SHP77 treated with DMSO at 0.1 percent for 48 hours (cell line): Measurements from ENCODE around the gene RNPC3.

Experiments used
- DNase-seq: peaks from one replicate; lab custom pipeline; 2025; lab: John Stamatoyannopoulos, UW

RNPC3 gene, protein sequence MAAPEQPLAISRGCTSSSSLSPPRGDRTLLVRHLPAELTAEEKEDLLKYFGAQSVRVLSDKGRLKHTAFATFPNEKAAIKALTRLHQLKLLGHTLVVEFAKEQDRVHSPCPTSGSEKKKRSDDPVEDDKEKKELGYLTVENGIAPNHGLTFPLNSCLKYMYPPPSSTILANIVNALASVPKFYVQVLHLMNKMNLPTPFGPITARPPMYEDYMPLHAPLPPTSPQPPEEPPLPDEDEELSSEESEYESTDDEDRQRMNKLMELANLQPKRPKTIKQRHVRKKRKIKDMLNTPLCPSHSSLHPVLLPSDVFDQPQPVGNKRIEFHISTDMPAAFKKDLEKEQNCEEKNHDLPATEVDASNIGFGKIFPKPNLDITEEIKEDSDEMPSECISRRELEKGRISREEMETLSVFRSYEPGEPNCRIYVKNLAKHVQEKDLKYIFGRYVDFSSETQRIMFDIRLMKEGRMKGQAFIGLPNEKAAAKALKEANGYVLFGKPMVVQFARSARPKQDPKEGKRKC

DNA sequence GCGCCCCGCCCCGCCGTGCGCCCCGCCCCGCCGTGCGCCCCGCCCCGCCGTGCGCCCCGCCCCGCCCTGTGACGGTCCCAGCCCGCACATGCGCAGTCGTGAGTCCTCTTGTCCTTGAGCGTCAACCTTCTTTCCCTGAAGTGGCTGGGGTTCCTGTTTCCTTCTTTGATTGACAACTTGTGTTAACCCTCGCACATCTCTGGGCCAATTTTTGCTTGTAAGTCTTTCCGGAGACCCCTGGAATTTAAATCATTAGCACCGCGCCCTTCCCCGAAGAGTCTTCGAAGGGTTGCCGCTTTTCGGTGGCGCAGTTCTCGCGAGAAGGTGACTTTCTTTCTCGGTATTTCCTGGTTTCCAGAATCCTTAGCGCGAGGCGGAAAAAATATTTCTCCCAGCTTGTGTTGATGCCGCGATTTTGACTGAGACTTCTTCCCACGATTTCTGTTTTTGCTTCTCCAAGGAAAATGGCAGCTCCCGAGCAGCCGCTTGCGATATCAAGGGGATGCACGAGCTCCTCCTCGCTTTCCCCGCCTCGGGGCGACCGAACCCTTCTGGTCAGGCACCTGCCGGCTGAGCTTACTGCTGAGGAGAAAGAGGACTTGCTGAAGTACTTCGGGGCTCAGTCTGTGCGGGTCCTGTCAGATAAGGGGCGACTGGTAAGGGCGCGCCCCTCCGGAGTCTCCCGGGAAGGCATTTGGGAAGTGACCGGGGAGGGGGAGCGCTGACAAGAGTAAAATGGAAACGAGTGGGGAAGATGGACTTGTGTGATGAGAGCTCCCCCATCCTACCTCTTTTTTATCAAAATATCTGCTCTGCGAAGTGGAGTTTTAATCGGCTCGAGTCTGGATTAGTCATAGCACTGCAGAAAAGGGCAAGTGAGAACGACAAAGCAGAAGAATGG, at the start of gene RNPC3:
RNPC3 (plus strand) TSS at position 93 of the 901 bp plus-strand sequence; CDS start at position 465, 372 bp downstream.
- DNase-seq: peak; percentile 56

DNA sequence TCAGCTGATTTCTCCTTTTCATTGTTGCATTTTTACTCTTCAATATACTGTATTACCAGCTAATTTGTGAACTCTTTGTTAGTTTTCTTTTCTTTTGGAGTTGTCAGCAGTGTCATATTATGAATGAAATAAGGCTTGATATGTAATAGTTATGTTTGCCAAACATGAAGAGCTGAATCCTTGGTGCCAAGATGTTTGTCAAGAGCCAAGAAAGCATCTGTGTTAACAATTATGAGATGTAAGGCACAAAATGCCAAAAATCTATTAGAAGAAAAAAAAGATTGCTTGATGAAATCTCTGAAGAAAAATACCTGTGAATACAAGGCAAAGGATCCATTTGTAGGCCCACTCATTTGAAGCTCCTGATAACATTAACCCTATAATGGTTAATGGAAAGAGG, 48.4 kb upstream of the RNPC3 start:
- DNase-seq: no peak

GRCh38 chr1:103489935-103490334, 35.6 kb upstream of the RNPC3 start:
- no peak for DNase-seq

GRCh38 chr1:103492003-103492625, 33.4 kb upstream of the RNPC3 start:
- no peak for DNase-seq

GRCh38 chr1:103496014-103496635, 29.4 kb upstream of the RNPC3 start:
- no peak for DNase-seq

DNA sequence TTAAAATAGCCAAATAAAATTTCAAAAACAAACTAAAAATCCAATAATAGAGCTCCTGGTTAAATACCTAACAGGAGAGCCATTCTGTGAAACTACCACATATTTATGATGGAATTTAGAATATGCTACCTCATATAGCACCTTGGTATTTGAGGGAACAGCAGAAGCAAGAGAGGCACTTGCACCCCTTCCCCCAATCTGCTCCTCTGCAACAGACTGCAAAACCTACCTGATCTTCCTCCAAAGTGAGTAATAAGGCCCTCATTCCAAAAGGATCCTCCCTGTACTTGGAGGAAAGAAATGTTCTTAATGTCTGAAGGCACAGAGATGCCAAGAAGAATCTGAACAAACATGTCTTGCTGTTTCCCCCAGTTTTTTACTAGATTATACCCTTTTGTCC, 28.1 kb upstream of the RNPC3 start:
- DNase-seq: no peak

- DNase-seq: no peak
Observed at GRCh38 chr1:103509250-103509649, 16.2 kb upstream of the RNPC3 start.

DNA sequence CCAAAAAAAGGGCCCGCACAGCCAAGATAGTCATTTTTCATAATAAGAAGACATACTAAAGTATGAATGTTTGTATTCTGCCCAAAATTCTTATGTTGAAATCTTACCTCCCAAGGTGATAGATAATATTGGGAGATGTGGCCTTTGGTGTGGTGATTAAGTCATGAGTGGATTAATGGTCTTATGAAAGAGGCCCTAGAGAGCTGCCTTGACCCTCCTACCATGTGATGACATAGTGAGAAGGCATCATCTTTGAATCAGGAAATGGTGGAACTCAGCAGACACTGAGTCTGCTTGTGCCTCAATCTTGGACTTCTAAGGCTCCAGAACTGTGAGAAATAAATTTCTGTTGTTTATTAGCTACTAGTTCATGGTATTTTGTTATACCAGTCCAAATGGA, 11.8 kb upstream of the RNPC3 start:
- no peak for DNase-seq

DNA sequence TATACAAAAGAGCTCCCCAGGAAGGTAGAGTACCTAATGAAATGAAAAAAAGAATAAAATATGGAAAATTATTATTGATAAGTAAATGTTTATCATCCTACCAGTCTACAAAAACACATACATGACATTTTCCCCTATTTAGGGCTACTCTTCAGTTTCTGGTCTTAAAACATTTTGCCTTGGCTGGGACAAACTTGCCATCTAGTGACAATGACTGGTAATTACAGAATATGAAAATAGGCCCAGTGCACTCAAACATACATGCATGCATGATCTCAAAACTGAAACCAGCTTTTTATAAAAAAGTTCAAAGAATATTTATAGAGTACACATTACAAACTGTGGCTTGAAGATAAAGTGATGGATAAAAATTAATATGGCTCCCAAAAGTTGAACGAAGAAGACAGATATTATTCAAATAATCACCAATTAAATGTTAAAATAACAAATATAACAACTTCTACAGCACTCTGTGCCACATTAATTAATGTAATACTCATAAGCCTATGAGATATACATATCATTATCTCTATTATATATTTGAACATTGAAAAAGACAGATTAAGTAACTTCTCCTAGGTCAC, 10.5 kb upstream of the RNPC3 start:
- peak; percentile 38 for DNase-seq

GRCh38 chr1:103516283-103516682, 9.2 kb upstream of the RNPC3 start:
- DNase-seq: no peak

GRCh38 chr1:103516693-103517092, 8.8 kb upstream of the RNPC3 start:
- no peak for DNase-seq

DNA sequence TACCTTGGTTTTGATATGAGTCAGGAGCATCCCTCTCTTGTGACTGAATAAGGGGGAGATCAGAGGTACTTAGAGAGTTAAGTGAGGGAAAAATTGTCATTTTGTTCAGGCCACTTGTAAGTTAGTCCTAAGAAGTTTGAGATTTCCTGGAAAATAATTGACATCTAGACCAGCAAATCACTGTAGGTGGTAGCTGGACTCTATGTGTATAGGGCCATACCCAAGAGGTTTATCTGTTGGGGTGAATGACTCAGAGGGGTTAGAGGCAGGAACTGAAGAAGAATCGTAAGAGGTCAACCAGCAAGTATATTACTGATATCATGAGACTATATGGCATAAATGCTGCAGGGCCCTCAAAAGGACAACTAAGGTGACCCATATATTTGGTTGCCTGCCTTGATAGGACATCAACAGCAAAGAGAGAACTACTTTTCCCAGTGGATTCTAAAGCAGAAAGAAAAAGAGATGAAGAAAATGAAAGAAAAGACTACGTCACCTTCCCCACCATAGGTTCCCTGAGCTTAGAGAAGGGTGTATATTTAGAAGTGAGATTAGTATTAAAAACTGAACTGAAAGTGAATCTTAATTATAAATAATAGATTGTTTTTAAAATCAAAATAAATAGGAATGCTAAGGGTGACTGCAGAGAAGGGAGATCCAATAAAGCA, 8.0 kb upstream of the RNPC3 start:
- DNase-seq: no peak

GRCh38 chr1:103520822-103521221, 4.7 kb upstream of the RNPC3 start:
- no peak for DNase-seq

GRCh38 chr1:103523346-103523745, 2.2 kb upstream of the RNPC3 start:
- DNase-seq: no peak

- DNase-seq: peak; percentile 30
Observed at GRCh38 chr1:103525114-103525606, 339 bp upstream of the RNPC3 start.

- DNase-seq: no peak
Observed at GRCh38 chr1:103527331-103527730, 1.8 kb downstream of the RNPC3 start.

- DNase-seq: no peak
Observed at GRCh38 chr1:103529746-103530145, 4.2 kb downstream of the RNPC3 start.

- no peak for DNase-seq
Observed at GRCh38 chr1:103538226-103538625, 12.7 kb downstream of the RNPC3 start.

DNA sequence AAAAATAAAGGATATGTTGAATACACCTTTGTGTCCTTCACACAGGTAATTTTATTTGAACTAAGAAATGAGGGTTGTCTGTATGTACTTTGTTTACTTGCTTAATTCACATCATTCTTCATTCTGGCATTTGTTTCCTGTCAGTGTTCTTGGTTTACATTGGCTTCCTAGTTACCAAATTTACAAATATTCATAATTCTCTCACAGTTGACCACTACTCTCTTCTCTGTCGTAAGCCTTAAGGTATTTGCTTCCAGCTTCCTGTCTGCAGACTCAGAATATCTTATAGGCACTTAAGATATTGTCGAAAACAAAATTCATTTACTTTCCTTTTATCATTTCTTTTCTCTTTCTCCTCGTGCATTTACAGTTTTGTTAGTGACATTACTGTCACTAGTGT, 15.9 kb downstream of the RNPC3 start:
- DNase-seq: no peak

DNA sequence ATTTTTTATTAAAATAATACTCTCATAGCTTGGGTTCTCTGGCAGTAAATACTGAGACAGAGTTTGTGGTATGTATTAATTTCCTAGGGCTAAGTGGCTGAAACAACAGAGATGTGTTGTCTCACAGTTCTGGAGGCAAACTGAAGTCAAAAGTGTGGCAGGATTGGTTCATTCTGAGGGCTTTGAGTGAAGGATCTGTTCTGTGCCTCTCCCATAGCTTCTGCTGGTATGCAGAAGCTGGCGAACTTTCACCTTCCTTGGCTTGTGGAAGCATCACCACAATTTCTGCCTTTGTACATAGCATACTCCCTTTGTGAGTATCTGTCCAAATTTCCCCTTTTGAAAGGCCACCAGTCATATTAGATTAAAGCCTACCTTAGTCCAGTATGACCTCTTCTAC, 21.0 kb downstream of the RNPC3 start:
- DNase-seq: no peak

DNA sequence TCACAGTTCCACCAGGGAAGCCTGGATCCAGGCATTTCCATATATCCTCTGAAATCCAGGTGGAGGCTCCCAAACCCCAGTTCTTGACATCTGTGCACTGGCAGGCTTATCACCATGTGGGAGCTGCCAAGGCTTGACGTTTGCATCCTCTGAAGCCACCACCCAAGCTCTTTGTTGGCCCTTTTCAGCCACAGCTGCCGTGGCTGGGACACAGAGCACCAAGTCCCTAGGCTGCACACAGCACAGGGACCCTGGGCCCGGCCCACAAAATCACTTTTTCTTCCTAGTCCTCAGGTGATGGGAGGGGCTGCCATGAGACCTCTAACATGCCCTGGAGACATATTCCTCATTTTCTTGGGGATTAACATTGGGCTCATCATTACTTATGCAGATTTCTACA, 22.3 kb downstream of the RNPC3 start:
- no peak for DNase-seq
